ENCODE results near the gene CARD19. TPM values are rescaled to one million over a fixed set of nuclear protein-coding genes. Genes with fewer than 3 reads are reported as not detected.

The CARD19 gene
- total and polyA plus RNA-seq, 9 of the 15 experiments (the other 6 are each of a cell fraction or from before 2014, with no cell fraction given) = 0.90 to 34.9 (median 14.6) TPM

DNA sequence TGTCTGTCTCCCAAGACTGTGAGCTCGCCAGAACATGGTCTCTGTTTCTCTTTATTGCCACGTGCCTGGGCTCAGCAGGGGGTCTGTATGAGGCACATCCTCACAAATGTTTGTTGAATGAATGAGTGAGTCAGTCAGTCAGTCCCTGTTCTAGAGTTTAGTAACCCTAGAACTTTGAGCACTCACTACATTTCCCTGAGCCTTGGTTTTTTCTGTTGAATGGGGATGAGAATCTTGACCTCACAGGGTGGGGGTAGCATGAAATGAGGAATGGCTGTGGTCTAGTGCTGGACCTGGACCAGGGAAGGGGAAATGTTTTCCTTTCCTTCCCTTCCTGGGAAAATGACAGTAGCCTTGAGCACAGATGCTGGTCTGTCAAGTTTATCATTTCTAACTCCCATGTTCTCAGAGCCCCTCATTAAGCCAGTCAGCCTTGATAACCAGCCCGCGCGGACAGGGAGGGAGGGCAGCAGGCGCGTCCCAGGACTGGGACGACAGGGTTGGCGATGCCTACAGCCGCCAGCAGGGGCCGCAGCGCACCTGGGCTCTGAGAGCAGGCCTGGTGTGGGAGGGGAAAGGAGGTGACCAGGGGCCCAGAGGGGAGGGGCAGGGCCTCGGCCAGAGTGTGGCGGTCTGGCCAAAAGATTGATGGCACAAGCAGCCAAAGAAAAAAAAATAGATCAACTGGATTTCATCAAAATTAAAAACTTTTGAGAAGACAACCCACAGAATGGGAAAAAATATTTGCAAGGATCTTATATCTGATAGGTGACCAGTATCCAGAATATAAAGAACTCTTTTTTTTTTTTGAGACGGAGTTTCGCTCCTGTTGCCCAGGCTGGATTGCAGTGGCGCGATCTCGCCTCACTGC, 63.8 kb downstream of the CARD19 start (continued):
- TF ChIP-seq, protein P1, sequence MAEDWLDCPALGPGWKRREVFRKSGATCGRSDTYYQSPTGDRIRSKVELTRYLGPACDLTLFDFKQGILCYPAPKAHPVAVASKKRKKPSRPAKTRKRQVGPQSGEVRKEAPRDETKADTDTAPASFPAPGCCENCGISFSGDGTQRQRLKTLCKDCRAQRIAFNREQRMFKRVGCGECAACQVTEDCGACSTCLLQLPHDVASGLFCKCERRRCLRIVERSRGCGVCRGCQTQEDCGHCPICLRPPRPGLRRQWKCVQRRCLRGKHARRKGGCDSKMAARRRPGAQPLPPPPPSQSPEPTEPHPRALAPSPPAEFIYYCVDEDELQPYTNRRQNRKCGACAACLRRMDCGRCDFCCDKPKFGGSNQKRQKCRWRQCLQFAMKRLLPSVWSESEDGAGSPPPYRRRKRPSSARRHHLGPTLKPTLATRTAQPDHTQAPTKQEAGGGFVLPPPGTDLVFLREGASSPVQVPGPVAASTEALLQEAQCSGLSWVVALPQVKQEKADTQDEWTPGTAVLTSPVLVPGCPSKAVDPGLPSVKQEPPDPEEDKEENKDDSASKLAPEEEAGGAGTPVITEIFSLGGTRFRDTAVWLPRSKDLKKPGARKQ (CRISPR knock-in tag; IDR thresholded peaks at IDR 0.05) = no peak
- TF ChIP-seq ZNF699 (CRISPR knock-in tag; IDR thresholded peaks at IDR 0.05; ENCODE audit: insufficient replicate concordance) (no peak), ZFP36 (IDR thresholded peaks at IDR 0.05; ENCODE audit: low read depth, low read length, partially characterized antibody) (peak; percentile 31), ZNF551 (CRISPR knock-in tag; IDR thresholded peaks at IDR 0.05) (no peak), SMARCB1 (IDR thresholded peaks at IDR 0.05; ENCODE audit: insufficient read length, low read depth) (no peak), ZBTB17 (CRISPR knock-in tag; IDR thresholded peaks at IDR 0.05) (no peak), DIDO1 (tag; IDR thresholded peaks at IDR 0.05; ENCODE audit: low read depth) (no peak), KDM4B (IDR thresholded peaks at IDR 0.05; ENCODE audit: borderline replicate concordance in 2 of 2, low read depth in 1 of 2) (no peak), CEBPG (CRISPR knock-in tag; IDR thresholded peaks at IDR 0.05) (no peak), CEBPG (tag; conservative IDR thresholded peaks at IDR 0.05 in 1 of 2, IDR thresholded peaks at IDR 0.05 in 1 of 2) (no peak), PHF20 (IDR thresholded peaks at IDR 0.05; ENCODE audit: partially characterized antibody) (no peak)
- TF ChIP-seq, protein P2, sequence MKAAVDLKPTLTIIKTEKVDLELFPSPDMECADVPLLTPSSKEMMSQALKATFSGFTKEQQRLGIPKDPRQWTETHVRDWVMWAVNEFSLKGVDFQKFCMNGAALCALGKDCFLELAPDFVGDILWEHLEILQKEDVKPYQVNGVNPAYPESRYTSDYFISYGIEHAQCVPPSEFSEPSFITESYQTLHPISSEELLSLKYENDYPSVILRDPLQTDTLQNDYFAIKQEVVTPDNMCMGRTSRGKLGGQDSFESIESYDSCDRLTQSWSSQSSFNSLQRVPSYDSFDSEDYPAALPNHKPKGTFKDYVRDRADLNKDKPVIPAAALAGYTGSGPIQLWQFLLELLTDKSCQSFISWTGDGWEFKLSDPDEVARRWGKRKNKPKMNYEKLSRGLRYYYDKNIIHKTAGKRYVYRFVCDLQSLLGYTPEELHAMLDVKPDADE (conservative IDR thresholded peaks at IDR 0.05; ENCODE audit: control insufficient read depth, low read depth, low read length) = no peak

Measured in K562 (cell line).